NCI-H226 (cell line): ENCODE data around the gene SPAAR.
"Not testable (repeated sequence)": the region's sequence is repeated elsewhere in the genome, so short reads cannot be mapped to it uniquely, and the experiment has no call there.

Experiments used
- DNase-seq: peaks from one replicate; pipeline ENCODE4 v3.0.0-alpha.2; 2015

Gene SPAAR

GRCh38 chr9:35909274-35909673 is at the start of gene SPAAR:
Gene SPAAR (plus strand): TSS chr9:35909490. CDS start chr9:35910464, 974 bp downstream.
- DNase-seq: no peak

GRCh38 chr9:35859990-35860339 is 49.3 kb upstream of the SPAAR start:
- no peak for DNase-seq

GRCh38 chr9:35861161-35861897 is 48.0 kb upstream of the SPAAR start:
- DNase-seq: no peak

GRCh38 chr9:35862328-35862727 is 47.0 kb upstream of the SPAAR start:
- no peak for DNase-seq

GRCh38 chr9:35863583-35863982 is 45.7 kb upstream of the SPAAR start:
- no peak for DNase-seq

GRCh38 chr9:35864695-35865255 is 44.5 kb upstream of the SPAAR start:
- DNase-seq: no peak

GRCh38 chr9:35867538-35867937 is 41.8 kb upstream of the SPAAR start:
- DNase-seq: no peak

GRCh38 chr9:35868933-35869332 is 40.4 kb upstream of the SPAAR start:
- DNase-seq: no peak

- DNase-seq: no peak
These were observed 39.6 kb upstream of the SPAAR start for GRCh38 chr9:35869621-35870216.

- DNase-seq: no peak
These were observed 38.9 kb upstream of the SPAAR start, which contains the start of gene OR13J1 for GRCh38 chr9:35870351-35870923. Gene OR13J1 (minus strand): TSS chr9:35870401. CDS start chr9:35870401, 0 bp downstream.

- DNase-seq: no peak
These were observed 37.7 kb upstream of the SPAAR start for GRCh38 chr9:35871545-35871944.

- DNase-seq: no peak
These were observed 36.8 kb upstream of the SPAAR start for GRCh38 chr9:35872505-35872904.

- DNase-seq: peak; percentile 13
These were observed 26.9 kb upstream of the SPAAR start for GRCh38 chr9:35882263-35882848.

GRCh38 chr9:35882996-35883395 is 26.3 kb upstream of the SPAAR start:
- no peak for DNase-seq

- DNase-seq: not testable (repeated sequence)
These were observed 24.4 kb upstream of the SPAAR start for GRCh38 chr9:35884908-35885307.

GRCh38 chr9:35891646-35892045 is 17.6 kb upstream of the SPAAR start:
- no peak for DNase-seq

GRCh38 chr9:35892051-35892450 is 17.2 kb upstream of the SPAAR start:
- no peak for DNase-seq

GRCh38 chr9:35896570-35896969 is 12.7 kb upstream of the SPAAR start:
- no peak for DNase-seq

- not testable (repeated sequence) for DNase-seq
These were observed 11.8 kb upstream of the SPAAR start for GRCh38 chr9:35897376-35898099.

GRCh38 chr9:35898337-35898736 is 11.0 kb upstream of the SPAAR start:
- no peak for DNase-seq

GRCh38 chr9:35899021-35899420 is 10.3 kb upstream of the SPAAR start:
- no peak for DNase-seq

GRCh38 chr9:35903049-35903448 is 6.2 kb upstream of the SPAAR start:
- DNase-seq: no peak

GRCh38 chr9:35904338-35904737 is 5.0 kb upstream of the SPAAR start:
- no peak for DNase-seq
